ENCODE data around the gene GRK5.

GRK5 gene

DNA sequence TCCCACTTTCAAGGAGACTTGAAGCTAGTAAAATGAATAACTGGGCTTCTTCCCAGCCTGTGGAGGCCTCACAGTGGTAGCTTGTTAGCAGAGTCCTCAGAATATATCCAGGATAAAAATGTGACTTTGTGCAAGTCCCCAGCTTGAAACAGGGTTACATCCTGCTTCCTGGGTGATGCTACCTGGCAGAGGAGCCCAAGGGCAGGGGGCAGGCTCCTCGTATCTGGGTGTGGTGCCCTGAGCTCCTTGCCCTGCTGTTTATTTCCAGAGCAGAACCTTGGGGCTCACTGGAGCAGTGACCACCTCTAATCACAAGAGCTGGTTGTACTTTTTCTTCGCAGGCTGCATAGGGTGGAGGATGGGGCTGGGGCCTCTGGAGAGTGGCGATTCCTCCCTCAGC, 94.8 kb downstream of the GRK5 start:
- DNase-seq, result no peak

DNA sequence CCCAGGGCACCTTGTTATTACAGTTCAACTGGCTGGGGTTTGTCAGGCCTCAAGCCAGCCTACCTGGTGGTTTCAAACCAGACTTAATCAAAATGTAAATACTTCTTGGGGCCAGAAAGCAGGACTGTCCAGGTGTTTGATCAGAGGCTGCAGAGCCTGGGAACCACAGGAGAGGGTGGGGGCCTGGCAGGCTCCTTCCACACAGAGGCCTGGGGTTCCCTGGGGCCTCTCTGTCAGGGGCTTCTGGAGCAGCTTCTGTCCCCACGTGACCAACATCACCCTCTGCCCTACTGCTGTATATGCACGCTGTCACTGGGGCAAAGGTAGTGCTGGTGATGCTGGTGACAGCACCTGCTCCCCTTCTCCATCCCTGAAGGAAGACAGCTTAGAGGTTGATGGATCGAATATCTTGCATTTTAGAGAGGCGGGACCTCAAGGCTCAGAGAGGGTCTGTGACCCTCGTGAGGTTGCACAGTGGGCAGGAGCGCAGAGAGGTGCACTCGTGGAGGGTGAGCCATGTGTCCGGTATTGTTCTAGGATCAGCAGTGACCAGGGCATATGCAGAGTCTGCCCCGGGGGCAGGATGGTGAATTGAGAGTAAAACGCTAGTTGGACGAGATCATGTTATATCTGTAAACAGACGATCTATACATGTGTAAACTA, 95.4 kb downstream of the GRK5 start:
- no peak for DNase-seq

DNA sequence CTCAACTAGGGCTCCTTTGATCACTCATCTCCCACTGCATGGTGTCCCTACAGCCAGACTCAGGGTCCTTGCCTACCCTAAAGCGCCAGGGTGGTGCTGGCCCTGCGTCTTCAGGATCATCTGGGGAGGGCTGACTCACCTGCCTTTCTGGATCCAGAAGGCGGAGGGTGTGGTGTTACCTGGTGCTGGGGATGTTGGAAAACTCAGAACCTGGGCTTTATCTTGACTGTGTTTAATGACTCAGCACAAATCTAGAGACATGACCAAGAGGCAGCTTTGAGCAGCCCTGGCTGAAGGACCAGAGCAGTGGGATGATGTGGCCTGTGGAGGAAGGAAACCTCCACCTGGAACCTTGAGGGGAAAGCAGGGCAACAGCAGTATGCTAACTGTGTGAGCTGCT, 96.5 kb downstream of the GRK5 start:
- no peak for DNase-seq

DNA sequence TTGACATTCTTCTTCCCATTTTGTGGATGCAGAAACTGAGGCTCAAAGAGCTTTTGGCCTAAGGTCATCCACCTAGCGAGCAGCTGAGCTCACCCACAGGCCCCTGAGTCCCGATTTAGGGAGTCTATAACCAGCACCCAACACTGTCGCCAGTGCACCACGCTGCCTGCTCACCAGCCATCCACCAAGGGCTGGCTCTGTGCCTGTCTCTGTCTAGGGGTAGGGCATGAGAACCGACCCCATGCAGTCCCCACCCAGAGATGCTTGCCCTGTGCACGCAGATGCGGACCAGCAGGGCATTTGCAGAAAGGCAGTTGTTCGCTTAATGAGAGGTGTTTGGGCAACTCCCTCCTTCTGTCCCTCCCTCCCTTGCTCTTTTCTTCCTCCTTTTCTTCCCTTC, 97.2 kb downstream of the GRK5 start:
- no peak for DNase-seq

DNA sequence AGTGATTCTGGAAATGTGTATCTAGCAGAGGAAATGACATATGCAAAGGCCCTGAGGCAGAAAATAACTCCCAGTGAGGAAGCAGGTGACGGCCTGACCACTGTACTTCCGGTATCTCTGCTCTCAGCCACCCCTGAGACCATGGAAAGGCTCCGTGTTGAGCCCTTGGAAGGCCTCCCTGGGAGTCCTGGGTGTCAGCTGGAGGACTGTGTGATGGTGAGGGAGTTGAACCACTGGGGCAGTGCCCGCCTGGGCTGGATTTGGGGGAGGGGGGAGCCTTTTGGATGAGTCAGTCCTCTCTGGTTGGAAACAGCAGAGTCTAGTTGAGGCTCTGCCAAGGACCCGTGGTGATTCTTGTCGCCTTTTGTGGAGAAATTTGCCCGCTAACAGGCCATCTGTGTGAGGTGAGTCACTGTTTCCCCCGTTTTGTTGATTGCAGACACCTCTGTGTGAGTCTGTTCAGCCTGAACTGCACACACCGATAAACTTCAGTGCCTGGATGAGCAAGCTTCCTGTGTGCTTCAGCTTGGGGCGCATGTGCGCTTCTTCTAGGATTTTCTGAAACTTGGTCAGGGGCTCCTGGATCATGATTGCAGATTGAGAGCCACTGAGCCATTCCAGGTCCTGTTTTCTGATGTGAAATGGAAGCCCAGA, 98.6 kb downstream of the GRK5 start:
- peak; percentile 92 for DNase-seq

DNA sequence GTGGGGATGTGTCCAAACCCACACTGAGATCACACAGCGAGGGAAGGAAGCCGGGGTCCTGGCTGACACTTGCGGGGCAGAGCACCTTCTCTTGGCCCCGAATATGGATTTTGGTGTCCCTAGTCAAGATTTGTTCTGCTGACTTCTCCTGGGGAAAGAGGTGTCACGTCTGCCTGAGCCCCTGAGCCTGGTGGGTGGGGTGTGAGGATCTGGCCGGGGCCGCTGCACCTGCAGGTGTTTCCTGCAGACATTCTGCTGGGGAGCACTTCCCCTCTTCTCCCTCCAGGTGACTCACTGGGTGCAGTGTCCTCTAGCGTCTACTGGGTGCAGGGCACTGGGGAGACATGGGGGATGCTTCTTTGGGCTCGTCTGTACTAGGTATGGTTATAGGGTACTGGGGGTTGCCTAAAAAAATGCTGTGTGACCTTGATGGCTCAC, 99.2 kb downstream of the GRK5 start:
- DNase-seq, result peak; percentile 87

DNA sequence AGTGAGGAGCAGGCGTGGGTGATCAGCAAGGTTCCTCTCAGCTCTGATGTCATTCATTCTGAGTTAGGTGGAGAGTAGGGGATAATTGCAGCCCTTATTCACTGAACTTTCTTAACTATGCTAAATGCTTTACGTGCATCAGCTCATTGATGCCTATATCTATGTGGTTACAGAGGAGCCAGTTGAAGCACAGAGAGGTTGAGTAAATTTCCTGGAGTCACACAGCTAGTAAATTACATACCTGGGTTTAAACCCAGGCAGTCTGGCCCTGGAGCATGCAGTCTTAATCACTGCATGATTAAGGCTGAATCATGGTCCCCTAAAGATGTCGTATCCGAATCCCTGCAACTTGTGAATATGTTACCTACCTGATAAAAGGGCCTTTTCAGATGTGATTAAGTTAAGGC, 99.6 kb downstream of the GRK5 start:
- DNase-seq, result no peak

DNA sequence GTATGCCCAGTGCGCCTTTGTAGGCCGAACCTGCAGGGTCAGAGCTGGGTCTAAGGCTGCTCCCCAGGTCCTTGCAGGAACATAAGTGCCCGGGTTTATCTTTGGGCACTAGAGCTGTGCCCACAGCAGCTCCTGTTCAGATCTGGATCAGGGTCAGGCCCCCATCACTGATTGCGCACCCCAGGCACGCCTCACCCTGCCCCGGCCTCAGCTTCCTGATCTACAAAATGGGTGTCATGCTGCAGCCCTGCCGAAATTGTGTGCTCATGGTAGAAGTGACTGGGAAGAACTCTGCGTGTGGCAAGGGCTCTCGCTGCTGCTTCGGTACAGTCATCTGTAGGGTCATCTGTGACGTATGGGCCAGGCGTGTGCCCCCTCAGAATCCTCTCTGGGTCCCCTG, 100.7 kb downstream of the GRK5 start:
- DNase-seq, result no peak

DNA sequence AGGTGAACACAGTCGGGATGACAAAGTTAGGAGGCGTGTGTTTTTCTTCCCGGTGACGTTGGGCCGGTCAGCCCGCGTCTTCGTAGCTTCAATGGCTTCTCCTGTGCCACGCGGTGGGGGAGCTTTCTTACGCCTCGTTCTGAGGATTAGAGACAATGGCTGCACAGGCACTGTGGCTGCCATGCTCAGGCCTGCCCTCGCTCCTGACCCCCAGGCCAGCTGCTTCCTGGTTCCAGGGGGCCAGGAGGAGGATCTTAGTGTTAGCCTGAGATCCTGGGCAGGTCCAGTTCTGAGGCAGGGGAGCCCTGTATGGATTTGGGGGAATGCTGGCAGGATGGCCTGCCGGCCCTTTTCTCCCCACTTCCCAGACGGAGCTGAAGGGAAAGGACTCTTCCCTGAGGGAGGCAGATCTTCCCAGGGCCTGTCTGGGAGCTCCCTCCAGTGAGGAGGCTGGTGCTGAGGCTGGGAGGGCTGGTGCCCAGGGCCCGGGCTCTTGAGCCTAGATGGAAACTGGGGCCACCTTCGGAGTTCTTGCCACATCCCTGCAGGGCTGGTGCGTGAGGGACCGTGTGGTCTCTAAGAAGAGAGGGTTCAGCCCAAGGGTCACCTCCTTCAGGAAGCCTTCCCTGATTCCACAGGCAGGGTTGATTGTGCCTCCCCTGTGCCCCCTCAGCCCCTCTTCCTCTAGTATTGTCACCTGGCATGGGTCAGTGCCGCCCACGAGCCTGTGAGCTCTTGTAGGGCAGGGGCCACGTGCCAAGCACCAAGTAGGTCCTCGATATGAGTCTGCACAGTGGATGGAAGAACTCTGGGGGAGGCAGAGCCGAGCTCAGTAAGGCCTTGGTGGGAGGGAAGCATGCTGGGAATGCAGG, 101.4 kb downstream of the GRK5 start:
- DNase-seq, result no peak

DNA sequence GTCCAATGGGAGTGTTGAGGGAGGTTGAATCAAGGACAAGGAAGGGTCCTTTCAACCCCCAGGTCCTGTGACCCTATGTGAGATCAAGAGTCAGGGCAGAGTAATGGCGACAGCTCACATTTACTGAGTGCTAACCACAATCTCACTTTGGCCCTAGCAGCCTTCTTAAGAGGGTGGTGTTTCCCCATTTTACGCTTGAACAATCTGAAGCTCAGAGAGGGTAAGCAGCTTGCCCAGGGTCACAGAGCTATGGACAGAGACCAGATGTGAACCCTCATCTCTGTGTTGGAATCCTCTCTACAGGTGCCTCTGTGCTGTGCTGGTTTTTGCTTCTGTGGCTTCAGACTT, 102.0 kb downstream of the GRK5 start:
- no peak for DNase-seq

DNA sequence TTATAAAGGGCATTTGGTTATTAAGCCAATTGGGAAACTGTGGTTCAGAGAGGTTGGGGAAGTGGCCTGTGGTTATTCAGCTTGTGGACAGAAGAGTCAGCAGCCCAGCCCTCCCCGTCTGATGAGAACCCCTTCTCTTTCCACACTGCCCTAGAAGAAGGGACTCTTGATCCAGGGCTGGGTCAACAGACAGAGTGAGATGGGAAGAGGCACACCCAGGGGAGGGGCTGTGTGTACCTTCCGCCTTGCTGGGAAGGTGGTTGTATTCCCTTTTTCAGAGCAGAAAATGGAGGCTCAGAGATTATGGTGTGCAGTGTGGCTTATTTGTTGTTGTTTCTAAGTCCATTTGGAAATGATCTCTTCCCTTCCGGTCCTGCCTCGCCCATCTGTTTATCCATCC, 103.4 kb downstream of the GRK5 start:
- no peak for DNase-seq

DNA sequence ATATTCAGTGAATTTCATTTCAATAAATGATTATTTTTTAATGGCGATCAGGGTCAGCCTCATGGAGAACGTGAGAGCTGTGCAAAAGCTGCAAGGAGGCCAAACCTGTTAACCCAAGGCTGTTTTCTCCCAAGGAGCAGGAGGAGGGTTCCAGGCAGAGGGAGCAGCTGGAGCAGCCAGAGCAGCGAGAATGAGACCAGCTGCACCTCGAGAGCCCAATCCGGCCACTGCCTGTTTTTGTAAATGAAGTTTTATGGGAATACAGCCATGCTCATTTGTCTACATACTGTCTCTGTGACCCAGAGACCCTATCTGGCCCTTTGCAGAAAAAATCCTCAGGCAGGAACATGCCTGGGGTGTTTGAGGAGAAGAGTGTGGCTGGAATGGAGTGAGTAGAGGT, 104.9 kb downstream of the GRK5 start:
- no peak for DNase-seq

DNA sequence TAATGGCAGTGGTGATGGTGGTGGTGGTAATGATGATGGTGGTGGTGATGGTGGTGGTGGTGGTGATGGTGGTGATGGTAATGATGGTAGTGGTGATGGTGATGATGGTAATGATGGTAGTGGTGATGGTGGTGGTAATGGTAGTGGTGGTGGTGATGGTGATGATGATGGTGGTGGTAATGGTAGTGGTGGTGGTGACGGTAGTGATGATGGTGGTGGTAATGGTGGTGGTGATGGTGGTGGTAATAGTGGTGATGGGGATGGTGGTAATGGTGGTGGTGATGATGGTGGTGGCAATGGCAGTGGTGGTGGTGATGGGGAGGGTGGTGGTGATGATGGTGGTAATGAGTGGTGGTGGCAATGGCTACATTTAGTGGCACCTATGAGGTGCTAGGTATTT, 105.7 kb downstream of the GRK5 start:
- no peak for DNase-seq

DNA sequence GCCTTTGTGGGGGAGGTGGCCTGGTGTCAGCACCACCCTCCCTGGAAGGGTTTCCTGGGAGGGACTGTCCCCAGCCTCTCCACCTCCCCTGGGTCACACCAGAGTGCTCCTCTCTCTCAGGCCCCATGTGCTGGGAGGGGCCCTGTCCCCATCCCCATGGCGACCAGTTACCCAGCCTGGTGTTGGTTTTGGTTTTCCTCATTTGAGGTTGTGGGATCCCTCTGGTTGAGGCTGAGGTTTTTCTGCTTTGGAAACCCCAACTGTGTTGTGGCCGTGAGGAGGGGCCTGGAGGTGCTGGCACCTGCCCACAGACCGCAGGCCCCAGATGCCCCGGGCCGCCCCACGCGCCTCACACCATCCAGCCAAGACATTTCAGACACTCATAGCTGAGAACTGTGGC, 106.3 kb downstream of the GRK5 start:
- peak; percentile 72 for DNase-seq

DNA sequence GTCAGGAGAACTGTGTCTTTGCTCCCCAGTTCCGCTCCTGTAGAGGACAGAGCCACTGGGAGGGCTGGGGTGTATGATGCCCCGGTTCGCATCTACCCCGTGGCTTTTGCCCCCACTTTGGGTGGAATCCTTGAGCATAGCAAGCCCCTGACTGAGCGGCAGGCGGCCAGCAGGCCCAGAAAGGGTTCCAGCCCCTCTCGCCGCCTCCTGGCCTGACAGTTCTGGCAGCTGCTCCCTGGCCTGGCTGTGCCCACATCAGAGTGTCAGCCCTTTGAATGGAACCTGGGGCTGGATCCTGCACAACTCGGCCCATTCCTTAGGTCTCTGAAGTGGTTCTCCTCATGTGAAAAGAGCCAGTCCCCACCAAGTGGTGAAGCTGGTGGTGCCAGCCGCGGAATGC, 106.7 kb downstream of the GRK5 start:
- no peak for DNase-seq

DNA sequence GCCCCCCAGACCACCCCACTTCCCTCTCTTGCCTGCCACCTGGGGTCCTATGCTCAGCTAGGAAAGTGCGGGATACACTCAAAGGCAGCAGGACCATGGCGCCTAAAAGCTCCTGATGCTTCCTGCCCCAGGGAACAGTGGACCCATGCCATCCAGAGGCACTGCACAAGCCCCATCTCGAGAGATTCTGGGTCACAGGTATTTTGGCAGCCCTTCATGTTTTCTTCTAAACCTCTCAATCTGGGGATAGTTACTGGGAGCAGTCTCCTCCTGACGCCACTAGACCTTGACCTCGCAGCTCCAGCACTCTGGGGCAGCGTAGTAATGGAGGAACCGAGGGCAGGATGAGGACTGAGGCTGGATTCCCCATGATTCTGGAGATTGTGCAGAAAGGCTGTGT, 107.1 kb downstream of the GRK5 start:
- DNase-seq, result no peak

DNA sequence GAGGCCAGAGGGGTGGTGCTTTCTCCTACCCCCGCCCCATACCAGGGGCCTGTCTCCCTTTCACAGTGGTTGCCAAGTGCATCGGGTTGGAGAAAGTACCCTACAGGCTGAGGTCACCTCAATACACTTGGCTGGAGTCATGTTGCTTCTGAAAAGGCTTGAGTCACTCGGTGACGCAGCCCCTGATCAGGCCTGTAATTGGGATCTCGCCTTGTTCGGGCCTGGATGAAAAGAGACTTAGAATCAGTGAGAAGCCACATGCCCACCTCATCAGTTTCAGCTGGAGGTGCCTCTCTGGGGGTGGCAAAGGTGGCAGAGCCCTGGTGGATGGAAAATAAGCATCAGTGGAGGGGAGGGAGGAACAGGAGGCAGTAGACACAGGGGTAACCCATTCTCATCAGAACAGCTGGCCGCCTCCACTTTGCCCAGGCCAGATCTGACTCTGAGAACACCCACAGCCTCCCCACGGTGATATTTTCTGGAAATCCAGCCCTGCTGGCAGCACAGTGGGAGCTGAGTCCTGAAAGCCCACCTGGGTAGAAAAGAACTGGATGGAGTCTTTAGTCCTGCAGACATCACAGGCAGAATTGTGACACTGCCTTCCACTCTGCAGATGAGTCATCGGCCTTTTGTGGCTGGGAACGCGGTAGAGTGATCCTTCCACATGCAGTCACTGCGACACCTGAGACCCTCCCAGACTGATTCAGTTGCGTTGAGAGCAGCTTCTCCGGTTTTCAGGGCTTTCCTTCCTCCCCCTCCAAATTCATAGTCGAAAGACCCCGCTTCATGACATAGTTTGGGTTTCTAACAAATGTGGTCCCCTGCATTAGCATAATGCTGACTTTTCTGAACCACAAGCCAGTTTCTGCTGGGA, 108.0 kb downstream of the GRK5 start:
- peak; percentile 87 for DNase-seq

DNA sequence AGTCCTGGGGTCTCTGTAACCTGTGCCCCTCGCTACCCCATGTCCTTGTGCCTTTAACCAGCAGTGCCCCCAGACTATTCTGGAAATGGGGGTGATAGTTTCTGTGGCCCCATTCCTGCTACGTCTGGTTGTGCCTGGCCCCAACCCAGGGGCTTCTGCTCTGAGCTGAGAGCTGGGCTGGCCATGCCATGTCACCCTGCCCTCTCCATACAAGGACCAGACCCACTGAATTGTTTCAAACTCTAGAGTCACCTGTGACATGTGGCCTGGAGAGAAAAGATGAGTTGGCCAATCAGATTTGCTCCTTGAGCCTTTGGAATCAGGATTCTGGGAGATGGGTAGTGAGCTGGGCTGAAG, 108.6 kb downstream of the GRK5 start:
- DNase-seq, result no peak

DNA sequence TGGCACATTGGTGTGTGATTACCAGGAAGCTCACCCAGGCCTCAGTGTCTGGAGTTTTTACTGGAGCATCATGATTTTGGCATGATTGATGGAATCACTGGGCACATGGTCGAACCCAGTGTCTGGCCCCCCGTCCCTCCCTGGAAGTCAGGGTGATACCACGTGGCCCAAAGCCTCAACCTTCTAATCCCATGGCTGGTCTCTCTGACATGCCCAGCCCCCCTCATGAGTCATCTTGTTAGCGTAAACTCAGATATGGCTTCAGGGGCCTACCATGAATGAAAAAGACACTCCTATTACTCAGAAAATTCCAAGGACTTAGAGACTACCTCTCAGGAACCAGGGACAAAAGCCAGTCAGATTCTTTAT, 109.3 kb downstream of the GRK5 start:
- DNase-seq, result no peak

DNA sequence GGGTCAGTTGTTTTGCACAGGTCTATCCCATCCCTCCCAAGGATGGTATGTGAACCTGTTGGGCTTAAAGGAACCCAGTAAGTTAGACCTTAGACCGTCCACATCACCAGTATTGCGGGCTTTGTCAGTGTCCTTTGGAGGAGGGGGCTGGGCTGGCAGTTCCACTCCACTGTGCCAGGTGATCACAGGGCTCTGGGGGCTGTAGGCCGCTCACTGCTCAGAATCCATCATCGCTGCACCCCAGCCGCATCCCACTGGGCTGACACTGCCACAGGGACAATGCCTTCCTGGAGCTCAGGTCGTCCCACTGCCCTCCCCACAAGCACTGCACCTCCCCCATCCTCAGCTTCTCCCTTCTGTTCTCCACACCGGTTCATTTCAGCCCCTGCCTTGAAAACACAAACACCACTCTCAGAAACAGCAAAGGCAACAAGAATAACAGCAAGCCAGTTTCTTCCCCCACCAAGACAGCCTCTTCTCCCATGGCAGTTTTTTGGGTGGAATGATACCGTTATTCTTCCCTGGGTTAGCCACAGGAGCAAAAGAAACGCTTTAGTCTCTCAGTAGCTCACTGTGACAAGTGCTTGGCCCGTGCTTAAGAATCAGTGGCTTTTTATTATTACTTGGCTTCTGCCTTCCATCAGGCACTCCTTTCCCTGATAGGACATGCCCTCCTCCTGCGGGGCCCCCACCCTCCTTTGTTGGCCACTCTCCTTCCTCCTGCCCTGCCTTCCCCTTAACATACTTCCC, 111.2 kb downstream of the GRK5 start:
- no peak for DNase-seq

DNA sequence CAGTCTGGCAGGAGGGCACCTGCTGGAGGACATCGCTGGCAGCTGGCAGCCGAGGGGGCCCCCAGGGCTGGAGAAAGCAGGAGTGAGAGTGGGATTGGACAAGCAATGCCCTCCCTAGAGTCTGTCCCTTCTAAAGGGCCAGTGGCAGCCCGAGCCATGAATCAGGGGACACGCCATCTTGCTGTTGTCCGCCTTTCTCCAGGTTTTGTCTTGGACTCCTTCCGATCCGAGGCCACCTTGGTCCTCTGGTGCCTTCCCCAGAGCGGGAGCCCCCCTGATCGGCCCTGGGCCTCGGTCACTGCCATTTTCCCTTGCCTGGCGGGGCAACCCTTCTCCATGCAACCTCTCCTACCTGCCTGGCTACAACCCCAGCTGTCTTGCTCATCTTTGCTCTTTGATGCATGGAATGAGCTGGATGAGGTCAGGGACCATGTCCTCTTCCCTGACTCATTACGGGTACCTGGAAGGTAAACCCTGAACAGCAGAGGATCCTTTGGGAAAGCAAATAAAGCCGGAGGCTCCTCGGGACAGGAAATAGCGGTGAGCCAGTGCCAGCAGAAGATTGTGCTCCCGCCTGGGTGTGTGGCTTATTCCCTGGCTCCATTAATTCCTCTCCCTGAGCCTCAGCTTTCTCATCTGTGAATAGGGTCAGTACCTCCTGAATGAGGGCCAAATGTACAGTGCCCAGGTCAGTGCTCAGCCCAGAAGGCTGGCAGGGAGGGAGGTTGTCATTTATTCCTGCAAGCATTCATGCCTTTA, 112.0 kb downstream of the GRK5 start:
- no peak for DNase-seq

DNA sequence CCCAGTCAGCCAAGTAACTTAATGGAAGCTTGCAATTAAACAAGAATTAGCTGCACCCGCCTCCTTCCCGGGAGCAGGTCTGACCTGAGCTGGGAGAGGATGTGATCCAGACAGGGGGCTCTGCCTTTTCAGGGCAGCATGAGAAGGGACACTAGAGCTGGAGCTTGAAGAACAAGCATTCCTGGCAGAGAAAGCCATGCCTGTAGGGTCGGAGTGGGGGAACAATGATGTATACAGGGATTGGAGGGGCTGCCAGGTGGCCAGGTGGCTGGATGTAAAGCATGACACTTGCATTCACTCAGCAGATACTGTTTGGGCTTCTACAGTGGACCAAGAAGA, 112.5 kb downstream of the GRK5 start:
- DNase-seq, result no peak
